Testis (tissue), 3 donors: ENCODE data around the gene GABBR2. TPM values are rescaled to one million over a fixed set of nuclear protein-coding genes. Genes with fewer than 3 reads are reported as not detected.

Experiments used
- DNase-seq: peaks from one replicate; pipeline ENCODE4 v3.0.0-alpha.2; 2019
- H3K27ac ChIP-seq, 2 donors: fragments of 200-600 bp; sonication (generic); one replicate each; pipeline ENCODE4 v1.5.1; 2019
- H3K27me3 ChIP-seq: fragments of 200-600 bp; sonication (generic); one replicate; pipeline ENCODE4 v1.5.1; 2019
- H3K36me3 ChIP-seq: fragments of 200-600 bp; sonication (generic); one replicate; pipeline ENCODE4 v1.5.1; 2017; ENCODE audit warnings: low read depth; ENCODE audit errors: missing control alignments
- H3K4me1 ChIP-seq: fragments of 200-600 bp; sonication (generic); one replicate; pipeline ENCODE4 v1.5.1; 2019
- H3K4me3 ChIP-seq, 2 donors: fragments of 200-600 bp; sonication (generic); one replicate each; pipeline ENCODE4 v1.5.1; 2017 to 2019
- H3K9me3 ChIP-seq: fragments of 200-600 bp; sonication (generic); one replicate; pipeline ENCODE4 v1.5.1; 2017
- CTCF ChIP-seq, 3 experiments: fragments of 450-650 bp in 2 of 3; fragments of 200-600 bp in 1 of 3; sonication (generic) in 1 of 3; IDR thresholded peaks; one replicate each; pipeline ENCODE4 v1.5.1; 2016 to 2019; ENCODE audit warnings: antibody characterized with exemption in 3 of 3, mild to moderate bottlenecking in 2 of 3, moderate library complexity in 1 of 3
- POLR2A ChIP-seq: fragments of 450-650 bp; IDR thresholded peaks from one replicate; pipeline ENCODE4 v1.6.1; 2017; ENCODE audit warnings: antibody characterized with exemption, mild to moderate bottlenecking, moderate library complexity
- WGBS, 2 donors: methylation state at CpG; one replicate each; pipeline ENCODE4 v1.1.5; 2018; 5-methylcytosine and 5-hydroxymethylcytosine counted together
- intact Hi-C: fragments of 100-400 bp; cut with DNase I; formaldehyde crosslinking; loops from one replicate; pipeline ENCODE4 v1.15.1; 2023; ENCODE audit warnings: low total_unique reads
- polyA plus RNA-seq: library from polyadenylated mRNA; stranded (reverse); fragments of 350-450 nt; fragmentation: Illumina TruSeq; extraction: RNeasy Lipid Tissue Mini Kit (QIAGEN cat#74804); gene quantifications from one replicate; pipeline ENCODE4 v1.2.3, GENCODE V29; 2014; ENCODE audit warnings: low read depth, low replicate concordance; ENCODE audit not compliant: insufficient read depth
- total RNA-seq, 2 donors: library from RNA; depleted of rRNA; stranded (reverse); fragments of >200 nt; gene quantifications; one replicate each; pipeline ENCODE4 v1.2.3, GENCODE V29; 2016

The GABBR2 gene
- total and polyA plus RNA-seq, 3 donors from 2014 or later, result 3.0 to 8.1 (median 6.9) TPM

- Histone ChIP-seq H3K27ac (no peak overlapping the region), H3K9me3 (no peaks in the 10 kb centered on the region), H3K36me3 (no peaks in the 10 kb centered on the region), H3K4me3 (no peak overlapping the region), H3K4me1 (no peaks in the 10 kb centered on the region), H3K27me3 (no peaks in the 10 kb centered on the region)
- TF ChIP-seq POLR2A (no peak), CTCF (IDR thresholded peaks at IDR 0.05) (no peak)
- intact Hi-C loops, result no loop called here
- 38 to 44% methylated on average over 3 of the region's 3 CpGs for WGBS, 2 donors
- DNase-seq, result no peak
These were observed 216.9 kb downstream of the GABBR2 start for GRCh38 chr9:98491828-98492227.

GRCh38 chr9:98491231-98491651 is 217.5 kb downstream of the GABBR2 start:
- no peak overlapping the region for H3K27ac ChIP-seq
- no peaks in the 10 kb centered on the region for H3K9me3 ChIP-seq
- H3K27me3 ChIP-seq, result no peaks in the 10 kb centered on the region
- DNase-seq, result no peak
- H3K4me3 ChIP-seq, result no peak overlapping the region
- H3K4me1 ChIP-seq, result no peaks in the 10 kb centered on the region
- intact Hi-C loops, result no loop called here
- no peaks in the 10 kb centered on the region for H3K36me3 ChIP-seq
- TF ChIP-seq CTCF (IDR thresholded peaks at IDR 0.05), result no peak
- no peak for TF ChIP-seq POLR2A
- 67 to 71% methylated on average over 3 of the region's 3 CpGs for WGBS, 2 donors

- H3K27me3 ChIP-seq, result no peaks in the 10 kb centered on the region
- intact Hi-C loops, result no loop called here
- TF ChIP-seq CTCF (IDR thresholded peaks at IDR 0.05) (no peak), POLR2A (no peak)
- H3K4me3 ChIP-seq, result no peak overlapping the region
- H3K4me1 ChIP-seq, result no peaks in the 10 kb centered on the region
- no peaks in the 10 kb centered on the region for H3K36me3 ChIP-seq
- no peak overlapping the region for H3K27ac ChIP-seq
- WGBS, 2 donors, result 69 to 70% methylated on average over 8 of the region's 8 CpGs
- H3K9me3 ChIP-seq, result no peaks in the 10 kb centered on the region
- no peak for DNase-seq
These were observed 220.0 kb downstream of the GABBR2 start for GRCh38 chr9:98488571-98489312.

- 30 to 74% methylated on average over 2 to 4 of the region's 4 CpGs for WGBS, 2 donors
- H3K27ac ChIP-seq, result no peak overlapping the region
- no peaks in the 10 kb centered on the region for H3K27me3 ChIP-seq
- H3K36me3 ChIP-seq, result no peaks in the 10 kb centered on the region
- intact Hi-C loops, result no loop called here
- no peaks in the 10 kb centered on the region for H3K4me1 ChIP-seq
- no peak for DNase-seq
- no peak for TF ChIP-seq CTCF (IDR thresholded peaks at IDR 0.05)
- TF ChIP-seq POLR2A, result no peak
- H3K9me3 ChIP-seq, result no peaks in the 10 kb centered on the region
- no peak overlapping the region for H3K4me3 ChIP-seq
These were observed 223.0 kb downstream of the GABBR2 start for GRCh38 chr9:98485706-98486105.

- TF ChIP-seq POLR2A, result no peak
- no peak for TF ChIP-seq CTCF (IDR thresholded peaks at IDR 0.05)
- intact Hi-C loops, result no loop called here
- H3K4me1 ChIP-seq, result no peaks in the 10 kb centered on the region
- H3K27me3 ChIP-seq, result no peaks in the 10 kb centered on the region
- WGBS, 2 donors, result 51% methylated on average over 5 of the region's 5 CpGs
- H3K4me3 ChIP-seq, result no peak overlapping the region
- no peaks in the 10 kb centered on the region for H3K9me3 ChIP-seq
- DNase-seq, result no peak
- H3K27ac ChIP-seq, result no peak overlapping the region
- H3K36me3 ChIP-seq, result no peaks in the 10 kb centered on the region
These were observed 224.6 kb downstream of the GABBR2 start for GRCh38 chr9:98484162-98484561.
